ENCODE measurements around the gene NIT2. TPM values are rescaled to one million over a fixed set of nuclear protein-coding genes. Genes with fewer than 3 reads are reported as not detected.
"Not testable (repeated sequence)": the region's sequence is repeated elsewhere in the genome, so short reads cannot be mapped to it uniquely, and the experiment has no call there.

NIT2 gene
- total RNA-seq, 2 donors from 2014 or later, result 29.2 to 39.0 TPM

DNA sequence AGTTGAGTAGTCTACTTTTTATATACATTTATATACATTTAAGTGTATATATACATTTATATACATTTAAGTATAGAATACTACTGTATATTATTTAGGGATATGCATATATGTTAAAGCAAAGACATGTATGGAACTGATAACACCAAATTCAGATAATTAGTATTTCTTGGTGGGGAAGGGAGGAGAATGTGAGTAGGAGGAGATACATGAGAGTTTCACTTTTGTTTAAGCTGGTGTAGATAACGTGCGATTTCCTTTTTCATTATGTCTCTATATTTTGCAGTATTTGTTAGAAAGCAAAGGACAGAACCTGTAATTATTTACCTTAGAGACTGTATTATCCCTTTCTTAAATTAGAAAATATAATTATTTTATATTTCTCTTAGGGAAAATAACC is 16.6 kb upstream of the NIT2 start:
- no peak overlapping the region for H3K4me3 ChIP-seq
- H3K4me1 ChIP-seq (ENCODE audit: control insufficient read depth in 1 of 2, low read depth in 2 of 2), result peaks cover 0 to 5% of the 10 kb centered on the region in 2 donors
- no peaks in the 10 kb centered on the region for H3K9me3 ChIP-seq
- H3K27ac ChIP-seq, result no peak overlapping the region
- ATAC-seq (ENCODE audit: insufficient number of reproducible peaks, low FRiP score, low read depth) (no peak), DNase-seq (ENCODE audit: low spot score) (no peak)
- no peaks in the 10 kb centered on the region for H3K27me3 ChIP-seq (replicated peaks; ENCODE audit: insufficient read depth)
- H3K36me3 ChIP-seq, result peaks cover 14% of the 10 kb centered on the region
- TF ChIP-seq, protein P1, sequence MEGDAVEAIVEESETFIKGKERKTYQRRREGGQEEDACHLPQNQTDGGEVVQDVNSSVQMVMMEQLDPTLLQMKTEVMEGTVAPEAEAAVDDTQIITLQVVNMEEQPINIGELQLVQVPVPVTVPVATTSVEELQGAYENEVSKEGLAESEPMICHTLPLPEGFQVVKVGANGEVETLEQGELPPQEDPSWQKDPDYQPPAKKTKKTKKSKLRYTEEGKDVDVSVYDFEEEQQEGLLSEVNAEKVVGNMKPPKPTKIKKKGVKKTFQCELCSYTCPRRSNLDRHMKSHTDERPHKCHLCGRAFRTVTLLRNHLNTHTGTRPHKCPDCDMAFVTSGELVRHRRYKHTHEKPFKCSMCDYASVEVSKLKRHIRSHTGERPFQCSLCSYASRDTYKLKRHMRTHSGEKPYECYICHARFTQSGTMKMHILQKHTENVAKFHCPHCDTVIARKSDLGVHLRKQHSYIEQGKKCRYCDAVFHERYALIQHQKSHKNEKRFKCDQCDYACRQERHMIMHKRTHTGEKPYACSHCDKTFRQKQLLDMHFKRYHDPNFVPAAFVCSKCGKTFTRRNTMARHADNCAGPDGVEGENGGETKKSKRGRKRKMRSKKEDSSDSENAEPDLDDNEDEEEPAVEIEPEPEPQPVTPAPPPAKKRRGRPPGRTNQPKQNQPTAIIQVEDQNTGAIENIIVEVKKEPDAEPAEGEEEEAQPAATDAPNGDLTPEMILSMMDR (IDR thresholded peaks at IDR 0.05), result no peak

DNA sequence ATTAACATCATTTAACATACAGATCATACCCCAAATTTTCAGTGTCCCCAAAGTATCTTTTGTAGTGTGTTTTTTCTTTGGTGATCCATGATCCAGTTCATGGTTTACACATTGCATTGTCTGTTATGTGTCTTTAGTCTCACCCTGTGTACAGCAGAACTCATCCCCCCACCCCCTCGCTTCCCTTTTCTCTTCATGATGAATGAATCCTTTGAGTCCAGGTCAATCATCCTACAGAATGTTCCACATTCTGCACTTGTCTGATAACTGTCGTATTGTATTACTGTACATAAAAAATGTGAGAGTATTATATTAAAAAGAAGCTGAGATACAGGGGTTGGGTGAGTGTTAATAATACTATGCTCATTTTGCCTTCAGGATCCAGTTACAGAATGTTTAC is 14.6 kb upstream of the NIT2 start:
- Histone ChIP-seq H3K9me3 (no peaks in the 10 kb centered on the region), H3K36me3 (peaks cover 17% of the 10 kb centered on the region)
- no peak for ATAC-seq (ENCODE audit: insufficient number of reproducible peaks, low FRiP score, low read depth)

DNA sequence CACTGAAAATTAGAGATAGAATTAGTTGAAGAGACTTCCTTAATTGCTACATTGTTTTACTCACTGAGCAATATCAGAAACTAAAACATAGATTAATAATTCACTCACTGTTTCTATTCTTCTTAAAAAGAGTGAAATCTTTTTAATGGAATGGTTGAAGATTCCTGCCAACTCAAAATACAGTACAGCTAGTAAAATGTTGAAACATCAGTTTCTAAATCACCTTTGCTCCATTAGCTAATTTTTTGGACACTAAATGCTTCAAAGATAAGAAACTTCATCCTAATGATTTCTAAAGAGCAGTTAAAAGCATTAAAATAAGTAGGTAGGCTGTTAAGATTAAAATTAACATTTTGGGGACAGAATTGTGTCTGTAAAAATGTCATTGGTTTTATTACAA is 10.5 kb upstream of the NIT2 start:
- H3K4me1 ChIP-seq (ENCODE audit: control insufficient read depth in 1 of 2, low read depth in 2 of 2), result no peaks in the 10 kb centered on the region
- no peak for ATAC-seq (ENCODE audit: insufficient number of reproducible peaks, low FRiP score, low read depth)
- peaks cover 13% of the 10 kb centered on the region for H3K36me3 ChIP-seq
- no peaks in the 10 kb centered on the region for H3K9me3 ChIP-seq
- H3K4me3 ChIP-seq, result no peak overlapping the region
- H3K27me3 ChIP-seq (replicated peaks; ENCODE audit: insufficient read depth), result no peaks in the 10 kb centered on the region
- TF ChIP-seq, protein P1 (IDR thresholded peaks at IDR 0.05), result no peak
- H3K27ac ChIP-seq, result no peak overlapping the region
- DNase-seq (ENCODE audit: low spot score), result no peak

More for the DNA sequence above, 14.6 kb upstream of the NIT2 start:
- H3K27me3 ChIP-seq (replicated peaks; ENCODE audit: insufficient read depth), result no peaks in the 10 kb centered on the region
- no peak for DNase-seq (ENCODE audit: low spot score)
- H3K27ac ChIP-seq, result no peak overlapping the region
- peaks cover 0 to 5% of the 10 kb centered on the region in 2 donors for H3K4me1 ChIP-seq (ENCODE audit: control insufficient read depth in 1 of 2, low read depth in 2 of 2)
- TF ChIP-seq, protein P1 (IDR thresholded peaks at IDR 0.05), result no peak
- H3K4me3 ChIP-seq, result no peak overlapping the region

DNA sequence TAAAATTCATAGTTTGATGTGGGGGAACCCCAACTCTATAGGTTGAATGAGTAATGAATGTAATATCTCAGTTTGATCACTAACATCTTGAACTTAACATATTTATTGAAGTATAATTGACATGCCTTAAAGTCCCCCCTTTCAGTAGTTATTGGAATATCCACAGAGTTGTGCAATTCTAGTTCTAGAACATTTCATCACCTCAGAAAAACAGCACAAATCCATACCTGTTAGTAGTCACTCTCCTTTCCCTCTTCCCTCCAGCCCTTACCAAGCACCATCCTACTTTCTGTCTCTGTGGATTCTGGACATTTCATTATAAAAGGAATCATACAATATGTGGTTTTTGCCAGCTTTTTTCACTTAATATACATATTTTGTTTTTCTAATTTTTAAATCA is 8.7 kb upstream of the NIT2 start:
- H3K27ac ChIP-seq, result no peak overlapping the region
- ATAC-seq (ENCODE audit: insufficient number of reproducible peaks, low FRiP score, low read depth) (no peak), DNase-seq (ENCODE audit: low spot score) (no peak)
- H3K4me3 ChIP-seq, result no peak overlapping the region
- H3K27me3 ChIP-seq (replicated peaks; ENCODE audit: insufficient read depth), result no peaks in the 10 kb centered on the region
- no peaks in the 10 kb centered on the region for H3K9me3 ChIP-seq
- H3K4me1 ChIP-seq (ENCODE audit: control insufficient read depth in 1 of 2, low read depth in 2 of 2), result no peaks in the 10 kb centered on the region
- TF ChIP-seq, protein P1 (IDR thresholded peaks at IDR 0.05), result no peak
- peaks cover 3% of the 10 kb centered on the region for H3K36me3 ChIP-seq

DNA sequence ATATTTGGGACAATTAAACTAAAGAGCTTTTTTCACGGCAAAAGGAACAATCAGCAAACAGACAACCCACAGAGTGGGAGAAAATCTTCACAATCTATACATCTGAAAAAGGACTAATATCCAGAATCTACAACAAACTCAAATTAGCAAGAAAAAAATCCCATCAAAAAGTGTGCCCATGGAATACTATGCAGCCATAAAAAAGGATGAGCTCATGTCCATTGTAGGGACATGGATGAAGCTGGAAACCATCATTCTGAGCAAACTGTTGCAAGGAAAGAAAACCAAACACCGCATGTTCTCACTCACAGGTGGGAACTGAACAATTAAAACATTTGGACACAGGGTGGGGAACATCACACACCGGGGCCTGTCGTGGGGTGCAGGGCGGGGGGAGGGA is 7.2 kb upstream of the NIT2 start:
- H3K4me3 ChIP-seq, result not testable (repeated sequence)

DNA sequence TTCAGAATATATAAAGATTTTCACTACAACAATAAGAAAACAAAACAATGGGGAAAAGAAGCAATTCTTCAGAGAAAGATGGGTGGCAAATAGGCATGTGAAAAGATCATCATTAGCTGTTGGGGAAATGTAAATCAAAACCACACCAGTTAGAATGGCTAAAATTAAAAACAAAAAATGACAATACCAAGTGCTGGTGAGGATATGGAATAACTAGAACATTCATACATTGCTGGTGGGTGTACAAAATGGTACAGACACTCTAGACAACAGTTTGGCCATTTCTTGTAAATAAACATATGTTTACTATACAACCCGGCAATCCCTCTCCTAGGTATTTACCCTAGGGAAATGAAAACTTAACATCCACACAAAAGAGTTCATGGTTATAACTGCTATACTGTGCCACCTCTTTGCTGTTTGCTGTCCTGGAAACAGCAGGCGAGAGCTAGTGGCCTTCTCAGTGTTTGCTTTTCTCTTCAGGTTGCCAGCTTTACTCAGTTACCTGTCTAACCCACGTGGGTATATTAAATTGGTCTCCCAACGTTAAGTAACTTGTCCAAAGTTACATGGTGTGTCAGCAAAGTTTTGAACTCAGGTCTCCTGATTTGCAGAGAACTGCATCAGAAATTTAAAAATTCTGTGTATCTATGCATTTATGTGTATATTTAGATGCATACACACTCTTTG is 4.6 kb upstream of the NIT2 start:
- TF ChIP-seq, protein P1 (IDR thresholded peaks at IDR 0.05), result no peak
- Histone ChIP-seq H3K4me1 (ENCODE audit: control insufficient read depth in 1 of 2, low read depth in 2 of 2) (peaks cover 0 to 6% of the 10 kb centered on the region in 2 donors), H3K4me3 (no peak overlapping the region), H3K36me3 (no peaks in the 10 kb centered on the region), H3K9me3 (no peaks in the 10 kb centered on the region), H3K27me3 (replicated peaks; ENCODE audit: insufficient read depth) (no peaks in the 10 kb centered on the region), H3K27ac (no peak overlapping the region)
- no peak for ATAC-seq (ENCODE audit: insufficient number of reproducible peaks, low FRiP score, low read depth)
- DNase-seq (ENCODE audit: low spot score), result no peak

More for the DNA sequence above, 7.2 kb upstream of the NIT2 start:
- H3K27ac ChIP-seq; H3K9me3 ChIP-seq; ATAC-seq (ENCODE audit: insufficient number of reproducible peaks, low FRiP score, low read depth); DNase-seq (ENCODE audit: low spot score); H3K4me1 ChIP-seq (ENCODE audit: control insufficient read depth in 1 of 2, low read depth in 2 of 2); H3K27me3 ChIP-seq (replicated peaks; ENCODE audit: insufficient read depth); H3K36me3 ChIP-seq: not testable (repeated sequence)

All from thoracic aorta (tissue), 2 donors.